GM23248 (cell line): Measurements from ENCODE around the gene NT5DC1.

Experiments
- EZH2 ChIP-seq: fragments of 200-600 bp; sonication (generic); IDR thresholded peaks from 2 replicates; pipeline ENCODE4 v1.6.1; 2018; ENCODE audit warnings: antibody characterized with exemption, mild to moderate bottlenecking; ENCODE audit not compliant: insufficient read depth, poor library complexity, severe bottlenecking
- EZH2phosphoT487 ChIP-seq: fragments of 200-600 bp; sonication (generic); IDR thresholded peaks from 2 replicates; pipeline ENCODE4 v1.6.1; 2018; ENCODE audit warnings: antibody characterized with exemption, moderate library complexity, mild to moderate bottlenecking, low read depth; ENCODE audit not compliant: insufficient read depth

- TF ChIP-seq EZH2phosphoT487 = no peak
- no peak for TF ChIP-seq EZH2
Observed at GRCh38 chr6:116289876-116290275, 189.2 kb downstream of the NT5DC1 start.
